Measurements from ENCODE around the gene HHATL. TPM values are rescaled to one million over a fixed set of nuclear protein-coding genes. Genes with fewer than 3 reads are reported as not detected.

HHATL gene
- total RNA-seq, 1 experiment from 2014 or later: not detected

DNA sequence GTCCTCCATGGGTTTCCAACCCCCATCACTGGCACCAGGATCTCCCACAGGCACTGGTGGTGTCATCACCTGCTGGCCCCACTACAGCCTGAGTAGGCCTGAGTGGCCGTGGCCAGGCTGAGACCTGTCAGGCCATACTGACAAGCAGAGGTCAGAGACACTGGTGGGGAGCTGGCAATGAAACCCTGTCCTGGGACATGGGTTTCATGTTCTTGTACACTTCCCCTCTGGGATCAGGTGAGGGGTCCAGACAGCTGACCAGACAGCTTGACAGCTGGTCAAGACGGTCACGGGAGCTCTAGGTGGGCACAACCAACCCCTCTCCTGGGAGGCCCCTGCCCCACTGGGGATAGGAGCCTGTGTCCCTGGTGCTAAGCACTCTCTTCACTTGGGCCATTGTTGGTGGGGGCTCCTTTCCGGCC is 36.0 kb downstream of the HHATL start:
- in situ Hi-C loops (cut with HindIII; ENCODE audit: low pct_unique_long_range_greater_than_20kb, low sequenced_read_pairs): no loop called here
- H3K27me3 ChIP-seq (ENCODE audit: control insufficient read depth, insufficient read depth, low read length): no peaks in the 10 kb centered on the region
- no peak overlapping the region for H3K4me3 ChIP-seq (ENCODE audit: low read depth in 2 of 2, low read length in 2 of 2)
- H3K4me1 ChIP-seq (ENCODE audit: control insufficient read depth, insufficient read depth, low read length): no peaks in the 10 kb centered on the region
- TF ChIP-seq, protein P1, sequence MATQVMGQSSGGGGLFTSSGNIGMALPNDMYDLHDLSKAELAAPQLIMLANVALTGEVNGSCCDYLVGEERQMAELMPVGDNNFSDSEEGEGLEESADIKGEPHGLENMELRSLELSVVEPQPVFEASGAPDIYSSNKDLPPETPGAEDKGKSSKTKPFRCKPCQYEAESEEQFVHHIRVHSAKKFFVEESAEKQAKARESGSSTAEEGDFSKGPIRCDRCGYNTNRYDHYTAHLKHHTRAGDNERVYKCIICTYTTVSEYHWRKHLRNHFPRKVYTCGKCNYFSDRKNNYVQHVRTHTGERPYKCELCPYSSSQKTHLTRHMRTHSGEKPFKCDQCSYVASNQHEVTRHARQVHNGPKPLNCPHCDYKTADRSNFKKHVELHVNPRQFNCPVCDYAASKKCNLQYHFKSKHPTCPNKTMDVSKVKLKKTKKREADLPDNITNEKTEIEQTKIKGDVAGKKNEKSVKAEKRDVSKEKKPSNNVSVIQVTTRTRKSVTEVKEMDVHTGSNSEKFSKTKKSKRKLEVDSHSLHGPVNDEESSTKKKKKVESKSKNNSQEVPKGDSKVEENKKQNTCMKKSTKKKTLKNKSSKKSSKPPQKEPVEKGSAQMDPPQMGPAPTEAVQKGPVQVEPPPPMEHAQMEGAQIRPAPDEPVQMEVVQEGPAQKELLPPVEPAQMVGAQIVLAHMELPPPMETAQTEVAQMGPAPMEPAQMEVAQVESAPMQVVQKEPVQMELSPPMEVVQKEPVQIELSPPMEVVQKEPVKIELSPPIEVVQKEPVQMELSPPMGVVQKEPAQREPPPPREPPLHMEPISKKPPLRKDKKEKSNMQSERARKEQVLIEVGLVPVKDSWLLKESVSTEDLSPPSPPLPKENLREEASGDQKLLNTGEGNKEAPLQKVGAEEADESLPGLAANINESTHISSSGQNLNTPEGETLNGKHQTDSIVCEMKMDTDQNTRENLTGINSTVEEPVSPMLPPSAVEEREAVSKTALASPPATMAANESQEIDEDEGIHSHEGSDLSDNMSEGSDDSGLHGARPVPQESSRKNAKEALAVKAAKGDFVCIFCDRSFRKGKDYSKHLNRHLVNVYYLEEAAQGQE (IDR thresholded peaks at IDR 0.05; ENCODE audit: insufficient read depth in 1 of 2, low read depth in 2 of 2, low read length in 1 of 2): no peak
- TF ChIP-seq, protein P2, sequence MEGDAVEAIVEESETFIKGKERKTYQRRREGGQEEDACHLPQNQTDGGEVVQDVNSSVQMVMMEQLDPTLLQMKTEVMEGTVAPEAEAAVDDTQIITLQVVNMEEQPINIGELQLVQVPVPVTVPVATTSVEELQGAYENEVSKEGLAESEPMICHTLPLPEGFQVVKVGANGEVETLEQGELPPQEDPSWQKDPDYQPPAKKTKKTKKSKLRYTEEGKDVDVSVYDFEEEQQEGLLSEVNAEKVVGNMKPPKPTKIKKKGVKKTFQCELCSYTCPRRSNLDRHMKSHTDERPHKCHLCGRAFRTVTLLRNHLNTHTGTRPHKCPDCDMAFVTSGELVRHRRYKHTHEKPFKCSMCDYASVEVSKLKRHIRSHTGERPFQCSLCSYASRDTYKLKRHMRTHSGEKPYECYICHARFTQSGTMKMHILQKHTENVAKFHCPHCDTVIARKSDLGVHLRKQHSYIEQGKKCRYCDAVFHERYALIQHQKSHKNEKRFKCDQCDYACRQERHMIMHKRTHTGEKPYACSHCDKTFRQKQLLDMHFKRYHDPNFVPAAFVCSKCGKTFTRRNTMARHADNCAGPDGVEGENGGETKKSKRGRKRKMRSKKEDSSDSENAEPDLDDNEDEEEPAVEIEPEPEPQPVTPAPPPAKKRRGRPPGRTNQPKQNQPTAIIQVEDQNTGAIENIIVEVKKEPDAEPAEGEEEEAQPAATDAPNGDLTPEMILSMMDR (IDR thresholded peaks at IDR 0.05): no peak
- ChIA-PET POLR2A (no interaction called here), CTCF (no interaction called here)
- no peaks in the 10 kb centered on the region for H3K36me3 ChIP-seq (ENCODE audit: control insufficient read depth, insufficient read depth, low read length)
- no TSS peak for BruUV-seq (replicated peaks)
- DNase-seq (ENCODE audit: low read depth, low spot score) (no peak), ATAC-seq (no peak)
- no peak overlapping the region for H3K27ac ChIP-seq (ENCODE audit: low read length)
- intact Hi-C loops (cut with micrococcal nuclease; ENCODE audit: unreplicated experiment): no loop called here
- no peaks in the 10 kb centered on the region for H3K9me3 ChIP-seq (ENCODE audit: control insufficient read depth, insufficient read depth, low read depth, low read length)

DNA sequence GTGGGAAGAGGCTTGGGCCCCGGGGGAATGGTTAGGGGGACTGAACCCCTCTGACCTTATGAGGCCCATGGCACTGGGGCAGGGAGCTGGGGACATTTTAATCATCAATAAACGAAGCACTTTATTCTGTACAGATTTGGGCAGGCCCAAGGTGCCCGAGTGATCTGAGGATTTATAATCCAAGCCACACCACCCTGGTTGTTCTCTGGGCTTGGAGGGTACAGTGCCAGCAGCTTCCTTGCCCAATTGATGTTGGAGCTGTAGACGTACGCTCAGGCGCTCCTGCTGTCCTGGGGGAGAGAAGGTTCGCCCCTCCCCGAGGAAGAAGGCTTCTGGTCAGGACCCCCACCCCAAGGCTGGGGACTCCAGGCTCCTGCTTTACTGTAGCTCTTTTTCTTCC is 36.6 kb downstream of the HHATL start:
- ChIA-PET CTCF (no interaction called here), POLR2A (no interaction called here)
- no TSS peak for BruUV-seq (replicated peaks)
- TF ChIP-seq, protein P2 (IDR thresholded peaks at IDR 0.05): no peak
- TF ChIP-seq, protein P1 (IDR thresholded peaks at IDR 0.05; ENCODE audit: insufficient read depth in 1 of 2, low read depth in 2 of 2, low read length in 1 of 2): no peak
- no peak for TF ChIP-seq SIN3A (IDR thresholded peaks at IDR 0.05; ENCODE audit: borderline replicate concordance, insufficient read depth, low read depth, low read length)
- no peak for TF ChIP-seq POLR2AphosphoS5 (IDR thresholded peaks at IDR 0.05; ENCODE audit: low read depth, low read length)
- in situ Hi-C loops (cut with HindIII; ENCODE audit: low pct_unique_long_range_greater_than_20kb, low sequenced_read_pairs): no loop called here
- Histone ChIP-seq H3K4me3 (ENCODE audit: low read depth in 2 of 2, low read length in 2 of 2) (no peak overlapping the region), H3K36me3 (ENCODE audit: control insufficient read depth, insufficient read depth, low read length) (no peaks in the 10 kb centered on the region), H3K27ac (ENCODE audit: low read length) (no peak overlapping the region), H3K9me3 (ENCODE audit: control insufficient read depth, insufficient read depth, low read depth, low read length) (no peaks in the 10 kb centered on the region), H3K4me1 (ENCODE audit: control insufficient read depth, insufficient read depth, low read length) (no peaks in the 10 kb centered on the region), H3K27me3 (ENCODE audit: control insufficient read depth, insufficient read depth, low read length) (no peaks in the 10 kb centered on the region)
- ATAC-seq (no peak), DNase-seq (ENCODE audit: low read depth, low spot score) (no peak)
- intact Hi-C loops (cut with micrococcal nuclease; ENCODE audit: unreplicated experiment): no loop called here

Data from Panc1 (cell line).